SK-N-SH (cell line): ENCODE data around the gene CFAP74. TPM values are rescaled to one million over a fixed set of nuclear protein-coding genes. Genes with fewer than 3 reads are reported as not detected.

Source experiments
- CTCF ChIA-PET: fragments of 300-600, 350-600 bp; formaldehyde crosslinking; extraction: SDS; loops from one replicate; lab custom pipeline; 2021; lab: Yijun Ruan, JAX
- POLR2A ChIA-PET: fragments of 350-600 bp; sonication (Branson Sonifier 250); formaldehyde crosslinking; extraction: SDS; loops from one replicate; lab custom pipeline; 2020; ENCODE audit warnings: antibody characterized with exemption, inconsistent platforms; lab: Yijun Ruan, JAX
- DNase-seq: peaks from one replicate; pipeline ENCODE4 v3.0.0; 2012
- H2AFZ ChIP-seq: fragments of 200-600 bp; sonication (generic); 2 replicates; pipeline ENCODE4 v1.8.1; 2016; ENCODE audit warnings: antibody characterized with exemption, mild to moderate bottlenecking, low read depth
- H3F3A ChIP-seq: fragments of 200-600 bp; sonication (generic); replicated peaks from 2 replicates; pipeline ENCODE3; 2016; ENCODE audit warnings: antibody characterized with exemption, mild to moderate bottlenecking; ENCODE audit not compliant: insufficient read depth
- H3K27ac ChIP-seq, 2 experiments: fragments of 200-500 bp in 1 of 2; fragments of 200-600 bp in 1 of 2; sonication (Bioruptor generic) in 1 of 2; sonication (generic), shearing (Covaris generic) in 1 of 2; 2 replicates each; pipeline versions ENCODE4 v1.5.1 to v1.6.1; 2014 to 2016; ENCODE audit warnings: low read depth in 2 of 2, inconsistent platforms in 1 of 2, low read length in 1 of 2, mild to moderate bottlenecking in 1 of 2, mixed read lengths in 1 of 2
- H3K27me3 ChIP-seq: fragments of 200-600 bp; sonication (generic), shearing (Covaris generic); 2 replicates; pipeline ENCODE4 v1.6.1; 2016; ENCODE audit warnings: mixed run types; ENCODE audit not compliant: insufficient read depth
- H3K36me3 ChIP-seq, 2 experiments: fragments of 200-500 bp in 1 of 2; fragments of 200-600 bp in 1 of 2; sonication (Bioruptor generic) in 1 of 2; sonication (generic) in 1 of 2; replicated peaks in 1 of 2; 2 replicates each; pipeline versions ENCODE3 to v1.5.1; 2014 to 2016; ENCODE audit warnings: low read length in 1 of 2, mild to moderate bottlenecking in 1 of 2; ENCODE audit not compliant: insufficient read depth in 2 of 2, control insufficient read depth in 1 of 2
- H3K4me1 ChIP-seq, 2 experiments: fragments of 200-500 bp in 1 of 2; fragments of 200-600 bp in 1 of 2; sonication (Bioruptor generic) in 1 of 2; sonication (generic), shearing (Covaris generic) in 1 of 2; 2 replicates each; pipeline versions ENCODE4 v1.5.1 to v1.6.1; 2014 to 2016; ENCODE audit warnings: low read depth in 1 of 2, low read length in 1 of 2, mixed run types in 1 of 2; ENCODE audit not compliant: insufficient read depth in 2 of 2, control insufficient read depth in 1 of 2
- H3K4me2 ChIP-seq: fragments of 200-600 bp; sonication (generic), shearing (Covaris generic); 2 replicates; pipeline ENCODE4 v1.6.1; 2017; ENCODE audit warnings: mixed run types
- H3K4me3 ChIP-seq, 2 experiments: fragments of 200-500 bp in 1 of 2; fragments of 200-600 bp in 1 of 2; sonication (Bioruptor generic) in 1 of 2; sonication (generic), shearing (Covaris generic) in 1 of 2; 2 replicates each; pipeline versions ENCODE4 v1.5.1 to v1.8.1; 2014 to 2016; ENCODE audit warnings: low read depth in 2 of 2, inconsistent platforms in 1 of 2, low read length in 1 of 2, mild to moderate bottlenecking in 1 of 2, mixed read lengths in 1 of 2, moderate library complexity in 1 of 2
- H3K79me2 ChIP-seq: fragments of 200-600 bp; sonication (generic); 2 replicates; pipeline ENCODE4 v1.8.1; 2017; ENCODE audit warnings: mild to moderate bottlenecking; ENCODE audit not compliant: insufficient read depth
- H3K9ac ChIP-seq: fragments of 200-600 bp; sonication (generic); 2 replicates; pipeline ENCODE4 v1.6.1; 2017; ENCODE audit warnings: mixed run types
- H3K9me2 ChIP-seq: fragments of 200-600 bp; sonication (generic); 2 replicates; pipeline ENCODE4 v1.6.1; 2017; ENCODE audit warnings: mixed run types
- H3K9me3 ChIP-seq: fragments of 200-600 bp; sonication (generic); 2 replicates; pipeline ENCODE4 v1.6.1; 2017; ENCODE audit warnings: mixed run types, mild to moderate bottlenecking, moderate library complexity
- H4K20me1 ChIP-seq: fragments of 200-600 bp; sonication (generic); 2 replicates; pipeline ENCODE4 v1.6.1; 2017; ENCODE audit warnings: mild to moderate bottlenecking, mixed run types; ENCODE audit not compliant: insufficient read depth
- CTCF ChIP-seq: fragments of 200-600 bp; sonication (generic); IDR thresholded peaks from 2 replicates; pipeline ENCODE4 v1.6.1; 2017; ENCODE audit warnings: antibody characterized with exemption, mild to moderate bottlenecking, moderate library complexity
- FOXM1 ChIP-seq: IDR thresholded peaks from 2 replicates; pipeline ENCODE4 v1.4.0; 2012; ENCODE audit warnings: low read depth, mild to moderate bottlenecking
- MXI1 ChIP-seq: IDR thresholded peaks from 2 replicates; pipeline ENCODE4 v1.6.1; 2012; ENCODE audit warnings: mild to moderate bottlenecking, low read depth, low read length, improper control_type of control experiment
- POLR2AphosphoS5 ChIP-seq: IDR thresholded peaks from 2 replicates; pipeline ENCODE4 v1.6.1; 2012; ENCODE audit warnings: low read depth, low read length
- RAD21 ChIP-seq: IDR thresholded peaks from 2 replicates; pipeline ENCODE4 v1.6.1; 2012; ENCODE audit warnings: mild to moderate bottlenecking, low read length
- REST ChIP-seq: IDR thresholded peaks from 2 replicates; pipeline ENCODE4 v1.6.1; 2012; ENCODE audit warnings: mild to moderate bottlenecking, low read depth, low read length, moderate library complexity
- SMC3 ChIP-seq: IDR thresholded peaks from 2 replicates; pipeline ENCODE4 v1.6.1; 2012; ENCODE audit warnings: low read depth, low read length, improper control_type of control experiment
- TEAD4 ChIP-seq: IDR thresholded peaks from 2 replicates; pipeline ENCODE4 v1.4.0; 2012; ENCODE audit warnings: mild to moderate bottlenecking, borderline replicate concordance; ENCODE audit not compliant: insufficient read depth
- USF1 ChIP-seq: IDR thresholded peaks from 2 replicates; pipeline ENCODE4 v1.4.0; 2012; ENCODE audit warnings: low read depth, borderline replicate concordance
- YY1 ChIP-seq: IDR thresholded peaks from 2 replicates; pipeline ENCODE4 v1.4.0; 2012; ENCODE audit warnings: low read depth, mild to moderate bottlenecking
- ZBTB33 ChIP-seq: IDR thresholded peaks from 2 replicates; pipeline ENCODE4 v1.4.0; 2012; ENCODE audit warnings: low read depth, borderline replicate concordance
- WGBS: methylation state at CpG from one replicate; pipeline ENCODE4 v1.1.6; 2017; ENCODE audit warnings: low lambda C conversion rate; 5-methylcytosine and 5-hydroxymethylcytosine counted together
- polyA plus RNA-seq, 3 experiments: library from polyadenylated mRNA; depleted of rRNA; stranded (reverse); fragments of >200 nt; gene quantifications; 2 replicates each; pipeline ENCODE4 v1.2.3, GENCODE V29; 2012

CFAP74 gene
- polyA plus RNA-seq, 1 of the 3 experiments (the other 2 are of a cell fraction), result not detected

GRCh38 chr1:1943834-1944570 lies 59.6 kb downstream of the CFAP74 start:
- Histone ChIP-seq H3K79me2 (no peaks in the 10 kb centered on the region), H3K9me2 (no peaks in the 10 kb centered on the region)
- POLR2A ChIA-PET, result interaction anchor here (1.1 kb wide), 1 partner anchor 100 kb away, joined by 6 read pairs; no protein-coding TSS in a partner anchor
- TF ChIP-seq SMC3 (peak; percentile 50), POLR2AphosphoS5 (no peak), RAD21 (peak; percentile 50), REST (peak; percentile 91), YY1 (no peak), CTCF (peak; percentile 66), TEAD4 (no peak), MXI1 (peak; percentile 73; the same call in 1 of the 2 replicates), USF1 (no peak), ZBTB33 (no peak), FOXM1 (no peak)
- TF ChIP-seq, all 33 proteins: peak for 5
- H3K4me1 ChIP-seq, result peaks cover 0 to 22% of the 10 kb centered on the region in 2 experiments; a peak in 1 of 4 replicates
- H3K4me2 ChIP-seq, result peak overlapping the region; percentile 66
- 15% methylated on average over 13 of the region's 37 CpGs for WGBS
- peak; percentile 93 for DNase-seq
- H3K36me3 ChIP-seq, result no peaks in the 10 kb centered on the region
- peak overlapping the region; percentile 26 to 38; a peak in 3 of 4 replicates for H3K4me3 ChIP-seq
- no peaks in the 10 kb centered on the region for H4K20me1 ChIP-seq
- H3F3A ChIP-seq, result no peaks in the 10 kb centered on the region
- H2AFZ ChIP-seq, result no peak overlapping the region
- H3K27me3 ChIP-seq, result no peaks in the 10 kb centered on the region
- H3K9me3 ChIP-seq, result no peaks in the 10 kb centered on the region
- no peak overlapping the region for H3K9ac ChIP-seq
- CTCF ChIA-PET, result interaction anchor here (0.6 to 7.8 kb wide), 36 partner anchors 9 to 230 kb away, joined by 3 to 152 read pairs (median 4); partner anchors contain the start of genes CALML6, GABRD and PRKCZ
- no peak overlapping the region for H3K27ac ChIP-seq
